Glutamatergic neuron (in vitro differentiated cells): ENCODE measurements around the gene PVALB. TPM values are rescaled to one million over a fixed set of nuclear protein-coding genes. Genes with fewer than 3 reads are reported as not detected.

Experiments used
- DNase-seq: peaks from one replicate; pipeline ENCODE4 v3.0.0; 2022
- H3K27ac Mint-ChIP-seq: one replicate; pipeline ENCODE4 v1.8.0; 2020; ENCODE audit warnings: mild to moderate bottlenecking, mixed read lengths, inconsistent platforms; ENCODE audit not compliant: unreplicated experiment
- H3K27me3 Mint-ChIP-seq: one replicate; pipeline ENCODE4 v1.8.0; 2020; ENCODE audit warnings: mild to moderate bottlenecking, moderate library complexity, mixed read lengths, inconsistent platforms; ENCODE audit not compliant: unreplicated experiment
- H3K36me3 Mint-ChIP-seq: one replicate; pipeline ENCODE4 v1.8.0; 2020; ENCODE audit warnings: mild to moderate bottlenecking, mixed read lengths, inconsistent platforms; ENCODE audit not compliant: unreplicated experiment
- H3K4me1 Mint-ChIP-seq: one replicate; pipeline ENCODE4 v1.8.0; 2020; ENCODE audit warnings: mild to moderate bottlenecking, low read depth, mixed read lengths, inconsistent platforms; ENCODE audit not compliant: unreplicated experiment
- H3K4me3 Mint-ChIP-seq: one replicate; pipeline ENCODE4 v1.8.0; 2020; ENCODE audit warnings: mild to moderate bottlenecking, mixed read lengths, inconsistent platforms; ENCODE audit not compliant: unreplicated experiment
- H3K9me3 Mint-ChIP-seq: one replicate; pipeline ENCODE4 v1.8.0; 2020; ENCODE audit warnings: mild to moderate bottlenecking, moderate library complexity, mixed read lengths, inconsistent platforms; ENCODE audit not compliant: unreplicated experiment
- total RNA-seq: library from RNA; stranded (reverse); fragmentation: NEBNext Ultra II Directional; extraction: Animal tissue kit (Norgen Biotek cat#: 25700); gene quantifications from one replicate; pipeline ENCODE4 v1.2.1, GENCODE V29; 2021; ENCODE audit not compliant: unreplicated experiment
- TF ChIP-seq, protein P1 (sequence below): fragments of 200-600 bp; sonication (generic); IDR thresholded peaks from one replicate; pipeline ENCODE4 v1.5.0; 2021; ENCODE audit not compliant: partially characterized antibody, unreplicated experiment

Gene PVALB
- total RNA-seq, 1 donor from 2014 or later: not detected

- Mint-ChIP-seq H3K4me3 (no peak overlapping the region), H3K27ac (no peak overlapping the region), H3K4me1 (peaks cover 4% of the 10 kb centered on the region), H3K27me3 (peaks cover 7% of the 10 kb centered on the region), H3K36me3 (no peaks in the 10 kb centered on the region), H3K9me3 (peaks cover 4% of the 10 kb centered on the region)
- TF ChIP-seq, protein P1, sequence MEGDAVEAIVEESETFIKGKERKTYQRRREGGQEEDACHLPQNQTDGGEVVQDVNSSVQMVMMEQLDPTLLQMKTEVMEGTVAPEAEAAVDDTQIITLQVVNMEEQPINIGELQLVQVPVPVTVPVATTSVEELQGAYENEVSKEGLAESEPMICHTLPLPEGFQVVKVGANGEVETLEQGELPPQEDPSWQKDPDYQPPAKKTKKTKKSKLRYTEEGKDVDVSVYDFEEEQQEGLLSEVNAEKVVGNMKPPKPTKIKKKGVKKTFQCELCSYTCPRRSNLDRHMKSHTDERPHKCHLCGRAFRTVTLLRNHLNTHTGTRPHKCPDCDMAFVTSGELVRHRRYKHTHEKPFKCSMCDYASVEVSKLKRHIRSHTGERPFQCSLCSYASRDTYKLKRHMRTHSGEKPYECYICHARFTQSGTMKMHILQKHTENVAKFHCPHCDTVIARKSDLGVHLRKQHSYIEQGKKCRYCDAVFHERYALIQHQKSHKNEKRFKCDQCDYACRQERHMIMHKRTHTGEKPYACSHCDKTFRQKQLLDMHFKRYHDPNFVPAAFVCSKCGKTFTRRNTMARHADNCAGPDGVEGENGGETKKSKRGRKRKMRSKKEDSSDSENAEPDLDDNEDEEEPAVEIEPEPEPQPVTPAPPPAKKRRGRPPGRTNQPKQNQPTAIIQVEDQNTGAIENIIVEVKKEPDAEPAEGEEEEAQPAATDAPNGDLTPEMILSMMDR: no peak
- no peak for DNase-seq
Observed at GRCh38 chr22:36860017-36860416, 43.2 kb upstream of the PVALB start.

DNA sequence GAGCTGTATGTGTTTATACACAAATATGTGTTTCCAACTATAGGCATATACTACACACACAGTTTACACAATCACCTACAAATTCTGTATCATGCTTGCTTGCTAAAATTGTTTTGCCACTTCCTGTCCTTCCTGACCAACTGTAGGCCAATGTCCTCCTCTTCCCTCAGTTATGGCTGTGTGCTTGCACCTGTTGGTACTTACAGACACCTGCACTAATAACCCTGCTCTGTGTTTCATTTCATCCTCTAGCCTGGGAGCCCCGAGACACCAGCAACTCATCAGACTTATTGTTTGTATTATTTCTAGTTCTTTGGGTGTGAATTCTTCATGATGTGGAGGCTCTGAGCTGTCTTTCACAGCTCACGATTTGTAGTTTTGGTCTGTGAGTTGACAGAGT, 42.1 kb upstream of the PVALB start:
- Mint-ChIP-seq H3K27ac (no peak overlapping the region), H3K27me3 (peaks cover 7% of the 10 kb centered on the region), H3K9me3 (peaks cover 2% of the 10 kb centered on the region), H3K4me3 (no peak overlapping the region), H3K4me1 (peaks cover 4% of the 10 kb centered on the region), H3K36me3 (no peaks in the 10 kb centered on the region)
- TF ChIP-seq, protein P1: no peak
- no peak for DNase-seq

GRCh38 chr22:36858156-36858555, 41.3 kb upstream of the PVALB start:
- peaks cover 7% of the 10 kb centered on the region for H3K4me1 Mint-ChIP-seq
- no peak overlapping the region for H3K27ac Mint-ChIP-seq
- DNase-seq: no peak
- H3K4me3 Mint-ChIP-seq: no peak overlapping the region
- H3K9me3 Mint-ChIP-seq: peaks cover 2% of the 10 kb centered on the region
- H3K27me3 Mint-ChIP-seq: peaks cover 7% of the 10 kb centered on the region
- TF ChIP-seq, protein P1: no peak
- H3K36me3 Mint-ChIP-seq: no peaks in the 10 kb centered on the region

GRCh38 chr22:36856792-36857135, 39.9 kb upstream of the PVALB start:
- Mint-ChIP-seq H3K27ac (no peak overlapping the region), H3K9me3 (peaks cover 2% of the 10 kb centered on the region), H3K36me3 (no peaks in the 10 kb centered on the region), H3K27me3 (peaks cover 7% of the 10 kb centered on the region), H3K4me1 (peaks cover 8% of the 10 kb centered on the region), H3K4me3 (no peak overlapping the region)
- TF ChIP-seq, protein P1: no peak
- no peak for DNase-seq

DNA sequence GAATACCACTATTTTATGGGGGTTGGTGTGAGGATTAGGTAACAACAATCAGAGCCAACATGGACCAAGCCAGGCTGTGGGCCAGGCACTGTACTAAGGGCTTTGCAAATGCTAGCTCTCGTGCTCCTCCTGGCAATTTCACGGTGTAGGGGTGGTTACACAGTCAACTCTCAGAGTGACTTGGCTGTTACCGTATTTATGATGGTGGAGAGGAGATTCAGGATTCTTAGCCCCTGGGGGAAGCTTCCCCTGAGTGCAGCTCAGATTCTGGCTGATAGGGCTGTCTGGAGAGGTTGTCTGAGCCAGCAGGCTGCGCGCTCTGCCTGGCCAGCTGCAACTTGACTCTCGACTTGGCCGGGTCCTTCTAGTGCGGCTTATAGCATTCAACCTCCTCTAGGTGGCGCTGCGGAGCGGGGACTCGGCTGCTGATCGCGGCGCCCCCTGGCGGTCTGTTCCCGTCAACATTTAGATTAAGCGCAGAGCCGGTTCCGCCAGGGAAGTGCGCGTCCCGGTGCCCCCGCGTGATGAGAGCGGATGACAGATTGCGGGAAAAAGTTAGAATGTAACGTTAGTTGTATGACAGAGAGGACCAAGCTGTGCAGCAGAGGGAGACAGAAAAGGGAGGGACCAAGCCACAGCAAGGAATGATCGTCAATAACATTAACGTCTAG, 39.4 kb upstream of the PVALB start:
- peaks cover 4% of the 10 kb centered on the region for H3K27me3 Mint-ChIP-seq
- no peak overlapping the region for H3K4me3 Mint-ChIP-seq
- no peak overlapping the region for H3K27ac Mint-ChIP-seq

More for the DNA sequence above, 39.4 kb upstream of the PVALB start:
- TF ChIP-seq, protein P1: peak; percentile 100
- peaks cover 8% of the 10 kb centered on the region for H3K4me1 Mint-ChIP-seq
- peak; percentile 94 for DNase-seq
- H3K9me3 Mint-ChIP-seq: peaks cover 2% of the 10 kb centered on the region
- H3K36me3 Mint-ChIP-seq: no peaks in the 10 kb centered on the region
